Right forelimb (tissue), 1 donor: ENCODE data around the gene CYP27B1.

ENCODE experiments used
- DNase-seq: peaks from one replicate; pipeline ENCODE4 v3.0.0-alpha.2; 2018

CYP27B1 gene, protein sequence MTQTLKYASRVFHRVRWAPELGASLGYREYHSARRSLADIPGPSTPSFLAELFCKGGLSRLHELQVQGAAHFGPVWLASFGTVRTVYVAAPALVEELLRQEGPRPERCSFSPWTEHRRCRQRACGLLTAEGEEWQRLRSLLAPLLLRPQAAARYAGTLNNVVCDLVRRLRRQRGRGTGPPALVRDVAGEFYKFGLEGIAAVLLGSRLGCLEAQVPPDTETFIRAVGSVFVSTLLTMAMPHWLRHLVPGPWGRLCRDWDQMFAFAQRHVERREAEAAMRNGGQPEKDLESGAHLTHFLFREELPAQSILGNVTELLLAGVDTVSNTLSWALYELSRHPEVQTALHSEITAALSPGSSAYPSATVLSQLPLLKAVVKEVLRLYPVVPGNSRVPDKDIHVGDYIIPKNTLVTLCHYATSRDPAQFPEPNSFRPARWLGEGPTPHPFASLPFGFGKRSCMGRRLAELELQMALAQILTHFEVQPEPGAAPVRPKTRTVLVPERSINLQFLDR

GRCh38 chr12:57766464-57767304, at the start of gene CYP27B1:
CYP27B1 (minus strand) TSS chr12:57767078; CDS start chr12:57767041, 37 bp downstream.
- no peak for DNase-seq

- DNase-seq: no peak
Observed at GRCh38 chr12:57816001-57816854, 49.4 kb upstream of the CYP27B1 start.

GRCh38 chr12:57815177-57816000, 48.5 kb upstream of the CYP27B1 start:
- no peak for DNase-seq

DNA sequence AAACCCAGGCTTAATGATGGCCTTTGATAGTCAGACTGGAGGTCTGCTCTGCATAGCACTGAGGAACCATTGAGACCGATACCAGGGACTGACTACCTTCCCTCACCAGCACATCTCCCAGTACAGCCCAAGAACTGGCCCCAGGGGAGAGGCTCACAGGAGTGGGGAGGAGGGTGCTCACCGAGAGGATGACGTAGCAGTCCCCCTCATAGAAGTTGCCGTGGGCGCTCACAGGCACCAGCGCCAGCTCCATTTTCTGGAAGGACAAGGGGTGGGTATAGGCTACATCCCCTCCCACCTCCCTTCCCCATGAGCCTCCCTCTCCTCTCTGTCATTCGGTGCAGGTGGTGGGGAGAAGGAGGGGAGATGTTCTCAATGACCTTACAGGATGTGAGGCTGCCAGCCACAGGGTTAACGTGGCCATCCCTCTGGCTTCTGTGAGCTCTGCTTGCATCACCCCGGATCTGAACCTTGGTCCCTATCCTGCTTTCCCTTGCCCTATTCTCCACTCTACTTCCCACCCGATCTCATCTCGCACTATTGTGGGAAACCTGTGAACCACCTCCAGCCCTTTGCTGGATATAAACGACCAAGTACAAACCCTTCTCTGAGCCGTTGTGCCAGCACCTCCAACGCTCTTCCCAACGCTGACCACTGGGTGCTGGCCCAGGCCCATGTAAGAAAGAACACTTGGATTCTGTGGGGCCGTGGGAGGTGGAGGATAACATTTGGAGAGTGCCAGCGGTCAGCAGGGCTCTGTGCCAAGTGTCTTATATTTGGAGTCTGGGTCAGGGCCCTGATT, 47.3 kb upstream of the CYP27B1 start:
- no peak for DNase-seq

DNA sequence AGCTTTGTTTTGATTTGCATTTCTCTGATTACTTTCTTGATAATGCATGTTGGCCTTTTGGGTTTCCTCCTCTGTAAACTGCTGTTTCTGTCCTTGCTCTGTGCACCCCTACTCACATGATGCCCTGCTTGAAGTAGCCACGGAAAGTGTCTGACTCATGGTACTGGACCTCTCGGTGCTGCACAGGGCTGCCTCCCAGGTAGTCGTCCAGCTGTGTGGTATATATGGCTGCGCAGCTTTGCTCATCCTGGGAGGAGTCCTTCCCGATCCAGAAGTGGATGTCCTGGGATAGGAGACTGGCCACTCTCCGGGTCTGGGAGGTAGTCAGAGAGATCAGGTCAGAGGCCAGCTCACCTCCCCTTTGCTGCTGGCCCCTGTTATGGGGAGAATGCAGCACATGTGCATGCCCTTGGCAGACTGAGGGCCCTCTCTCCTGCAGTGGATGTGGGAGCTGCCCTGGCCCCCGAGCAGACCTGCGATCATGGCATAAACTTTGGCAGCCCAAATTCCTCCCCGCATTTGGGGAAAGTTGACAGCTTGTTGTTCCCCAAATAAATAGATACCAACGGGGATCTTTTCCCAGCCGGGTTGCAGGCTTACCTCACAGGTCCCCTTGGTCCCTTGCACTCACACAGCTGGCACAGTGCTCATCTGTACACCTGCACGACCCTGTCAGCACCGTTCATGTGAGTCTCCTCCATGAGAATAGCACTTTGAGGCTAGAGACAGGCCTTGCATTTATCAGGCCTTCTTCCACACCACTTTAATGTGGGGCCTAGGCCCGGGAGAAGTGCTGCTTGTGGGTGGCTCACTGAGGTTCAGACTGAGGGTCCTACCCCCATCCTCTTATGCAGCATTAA, 46.5 kb upstream of the CYP27B1 start:
- DNase-seq: no peak

DNA sequence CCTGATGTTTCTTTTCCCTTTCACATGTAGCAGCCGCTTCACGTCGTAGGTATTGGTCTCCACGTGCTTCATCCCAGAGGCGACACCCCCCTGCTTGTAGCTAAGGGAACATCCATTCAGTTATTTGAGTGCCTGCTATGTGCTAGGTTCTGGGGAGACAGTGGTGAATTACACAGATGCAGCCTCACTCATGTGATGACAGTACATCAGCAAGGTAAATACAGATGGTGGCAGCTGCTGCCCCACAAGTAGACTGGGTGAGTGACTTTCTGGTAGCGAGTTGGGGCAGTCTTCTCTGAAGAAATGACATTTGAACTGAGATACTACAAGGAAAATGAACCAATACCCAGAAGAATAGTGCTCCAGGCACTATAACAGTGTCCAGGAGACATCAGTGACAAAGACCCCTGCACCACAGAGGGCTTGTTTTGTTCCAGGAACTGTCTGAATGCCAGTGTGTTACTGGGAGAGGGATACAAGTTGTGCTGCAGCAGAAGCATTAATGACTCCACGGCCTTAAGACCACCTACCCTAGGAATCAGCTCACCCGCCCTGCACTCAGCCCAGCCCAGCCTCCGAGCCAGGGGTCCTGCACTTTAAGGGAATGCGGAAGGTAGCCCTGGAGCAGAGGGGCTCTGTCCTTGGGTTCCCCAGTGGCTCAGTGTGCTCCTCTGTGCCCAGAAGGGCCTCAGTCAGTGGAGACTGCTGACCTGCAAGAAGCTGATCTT, 44.3 kb upstream of the CYP27B1 start:
- no peak for DNase-seq

GRCh38 chr12:57810450-57810849, 43.6 kb upstream of the CYP27B1 start:
- no peak for DNase-seq

- DNase-seq: no peak
Observed at GRCh38 chr12:57809425-57809824, 42.5 kb upstream of the CYP27B1 start.

- no peak for DNase-seq
Observed at GRCh38 chr12:57808351-57808750, 41.5 kb upstream of the CYP27B1 start.

DNA sequence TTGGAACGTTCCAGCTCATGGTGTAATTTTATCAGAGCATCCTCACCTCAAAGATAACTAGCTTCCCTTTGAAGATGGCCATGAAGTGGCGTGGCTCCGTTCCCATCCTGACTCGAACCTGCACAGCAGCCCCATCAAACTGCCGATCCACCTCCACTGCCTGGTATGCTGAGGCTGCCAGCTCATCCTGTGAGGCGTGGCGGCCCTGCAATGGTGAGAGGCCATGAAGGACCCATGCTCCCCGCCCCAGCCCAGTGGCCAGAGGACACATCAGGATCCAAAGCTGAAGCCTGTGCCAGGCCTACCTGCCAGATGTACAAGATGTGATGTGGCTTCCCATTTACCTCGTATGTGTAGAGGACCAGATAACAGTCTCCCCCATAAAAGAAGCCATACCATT, 40.4 kb upstream of the CYP27B1 start:
- DNase-seq: no peak

- no peak for DNase-seq
Observed at GRCh38 chr12:57806677-57807076, 39.8 kb upstream of the CYP27B1 start.

- DNase-seq: no peak
Observed at GRCh38 chr12:57803319-57803893, 36.5 kb upstream of the CYP27B1 start.

- DNase-seq: no peak
Observed at GRCh38 chr12:57802607-57803006, 35.7 kb upstream of the CYP27B1 start.

DNA sequence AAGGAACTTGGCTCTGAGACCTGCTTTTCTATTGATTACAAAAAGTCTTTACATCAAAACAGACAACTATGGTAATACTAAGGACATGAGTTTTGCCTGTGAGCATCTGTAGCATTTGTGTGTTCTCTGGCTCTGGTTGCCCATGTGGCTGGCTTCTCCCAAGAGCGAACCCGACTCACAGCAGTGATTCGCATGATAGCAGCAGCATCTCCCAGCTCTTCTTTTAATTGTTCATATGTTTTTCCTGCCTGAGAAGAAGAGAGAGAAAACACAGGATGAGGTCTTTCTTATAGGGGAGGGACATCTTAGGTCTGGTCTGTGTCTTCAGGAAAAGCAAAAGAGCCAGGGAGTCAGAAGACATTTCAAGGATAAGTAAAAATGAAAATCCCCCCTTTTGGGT, 34.1 kb upstream of the CYP27B1 start:
- no peak for DNase-seq

DNA sequence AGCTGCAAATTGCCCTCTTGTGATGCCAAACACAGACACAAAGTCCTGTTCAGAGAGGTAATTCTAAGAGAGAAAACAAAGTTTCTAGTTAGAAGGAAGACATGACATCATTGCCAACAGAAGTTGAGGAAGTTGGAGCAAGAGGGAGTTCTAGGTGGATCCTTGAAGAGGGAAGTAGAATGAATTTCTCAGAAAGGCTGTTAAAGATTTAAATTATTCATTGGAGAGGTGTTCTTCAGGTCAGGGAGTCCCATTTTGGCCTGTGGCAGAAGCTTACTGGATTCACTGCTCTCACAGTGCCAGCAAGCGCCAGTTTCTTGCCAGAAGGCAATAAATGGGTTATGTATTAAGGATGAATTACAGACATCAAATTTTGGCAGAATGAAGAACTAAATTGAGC, 31.1 kb upstream of the CYP27B1 start:
- no peak for DNase-seq

- DNase-seq: no peak
Observed at GRCh38 chr12:57796996-57797395, 30.1 kb upstream of the CYP27B1 start.

GRCh38 chr12:57795354-57795753, 28.5 kb upstream of the CYP27B1 start:
- DNase-seq: no peak

GRCh38 chr12:57793920-57794319, 27.0 kb upstream of the CYP27B1 start:
- no peak for DNase-seq

GRCh38 chr12:57783861-57784260, 17.0 kb upstream of the CYP27B1 start:
- no peak for DNase-seq
